ENCODE results near the gene SCYGR4. TPM values are rescaled to one million over a fixed set of nuclear protein-coding genes. Genes with fewer than 3 reads are reported as not detected.

The SCYGR4 gene
- total RNA-seq, 4 donors from 2014 or later: not detected

DNA sequence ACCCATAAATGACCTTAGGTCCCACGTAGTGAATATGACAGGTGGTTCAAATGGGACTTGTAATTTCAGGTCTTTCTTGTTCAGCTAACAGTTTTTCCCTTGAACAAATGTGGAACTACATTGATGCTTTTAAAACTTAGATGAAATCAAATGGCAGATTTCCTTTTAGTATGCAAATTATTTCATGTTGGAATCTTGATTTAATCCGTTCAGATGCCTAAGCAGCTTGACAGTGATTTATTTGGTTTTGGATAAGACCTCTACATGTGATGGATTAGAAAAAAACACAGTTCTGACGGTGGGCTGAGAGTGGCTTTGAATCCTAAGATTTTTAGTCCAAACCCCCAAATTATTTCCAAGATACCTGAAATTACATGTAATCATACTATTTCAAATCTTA, 16.9 kb downstream of the SCYGR4 start:
- Histone ChIP-seq H3K27me3 (no peaks in the 10 kb centered on the region), H3K27ac (no peak overlapping the region), H3K4me3 (no peak overlapping the region), H3K4me1 (no peaks in the 10 kb centered on the region), H3K9me3 (no peaks in the 10 kb centered on the region), H3K36me3 (no peaks in the 10 kb centered on the region)
- in situ Hi-C loops (cut with MboI; ENCODE audit: low sequenced_read_pairs in 4 of 4) (no loop called here), intact Hi-C loops (cut with DNase I; ENCODE audit: low total_unique reads) (no loop called here)
- DNase-seq: no peak
- ATAC-seq: no peak
- no peak for TF ChIP-seq POLR2A (IDR thresholded peaks at IDR 0.05)
- TF ChIP-seq, protein P1, sequence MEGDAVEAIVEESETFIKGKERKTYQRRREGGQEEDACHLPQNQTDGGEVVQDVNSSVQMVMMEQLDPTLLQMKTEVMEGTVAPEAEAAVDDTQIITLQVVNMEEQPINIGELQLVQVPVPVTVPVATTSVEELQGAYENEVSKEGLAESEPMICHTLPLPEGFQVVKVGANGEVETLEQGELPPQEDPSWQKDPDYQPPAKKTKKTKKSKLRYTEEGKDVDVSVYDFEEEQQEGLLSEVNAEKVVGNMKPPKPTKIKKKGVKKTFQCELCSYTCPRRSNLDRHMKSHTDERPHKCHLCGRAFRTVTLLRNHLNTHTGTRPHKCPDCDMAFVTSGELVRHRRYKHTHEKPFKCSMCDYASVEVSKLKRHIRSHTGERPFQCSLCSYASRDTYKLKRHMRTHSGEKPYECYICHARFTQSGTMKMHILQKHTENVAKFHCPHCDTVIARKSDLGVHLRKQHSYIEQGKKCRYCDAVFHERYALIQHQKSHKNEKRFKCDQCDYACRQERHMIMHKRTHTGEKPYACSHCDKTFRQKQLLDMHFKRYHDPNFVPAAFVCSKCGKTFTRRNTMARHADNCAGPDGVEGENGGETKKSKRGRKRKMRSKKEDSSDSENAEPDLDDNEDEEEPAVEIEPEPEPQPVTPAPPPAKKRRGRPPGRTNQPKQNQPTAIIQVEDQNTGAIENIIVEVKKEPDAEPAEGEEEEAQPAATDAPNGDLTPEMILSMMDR (IDR thresholded peaks at IDR 0.05 in 4 of 5, conservative IDR thresholded peaks at IDR 0.05 in 1 of 5): no peak

GRCh38 chr2:227642656-227643055, 25.4 kb downstream of the SCYGR4 start:
- Histone ChIP-seq H3K4me3 (no peak overlapping the region), H3K27me3 (no peaks in the 10 kb centered on the region), H3K9me3 (no peaks in the 10 kb centered on the region), H3K36me3 (no peaks in the 10 kb centered on the region), H3K4me1 (no peaks in the 10 kb centered on the region), H3K27ac (no peak overlapping the region)
- TF ChIP-seq, protein P1 (IDR thresholded peaks at IDR 0.05 in 4 of 5, conservative IDR thresholded peaks at IDR 0.05 in 1 of 5): no peak
- TF ChIP-seq POLR2A (IDR thresholded peaks at IDR 0.05): no peak
- intact Hi-C loops (cut with DNase I; ENCODE audit: low total_unique reads): no loop called here
- ATAC-seq: no peak
- DNase-seq: no peak
- in situ Hi-C loops (cut with MboI; ENCODE audit: low sequenced_read_pairs in 4 of 4): no loop called here

- no peak overlapping the region for H3K4me3 ChIP-seq
- H3K27ac ChIP-seq: no peak overlapping the region
- ATAC-seq (no peak), DNase-seq (no peak)
- no peak for TF ChIP-seq POLR2A (IDR thresholded peaks at IDR 0.05)
- TF ChIP-seq, protein P1 (IDR thresholded peaks at IDR 0.05 in 4 of 5, conservative IDR thresholded peaks at IDR 0.05 in 1 of 5): no peak
- no peaks in the 10 kb centered on the region for H3K4me1 ChIP-seq
- in situ Hi-C loops (cut with MboI; ENCODE audit: low sequenced_read_pairs in 4 of 4) (no loop called here), intact Hi-C loops (cut with DNase I; ENCODE audit: low total_unique reads) (no loop called here)
- H3K27me3 ChIP-seq: no peaks in the 10 kb centered on the region
- H3K36me3 ChIP-seq: no peaks in the 10 kb centered on the region
- no peaks in the 10 kb centered on the region for H3K9me3 ChIP-seq
These were observed 26.8 kb downstream of the SCYGR4 start for GRCh38 chr2:227643990-227644551.

- intact Hi-C loops (cut with DNase I; ENCODE audit: low total_unique reads): no loop called here
- in situ Hi-C loops (cut with MboI; ENCODE audit: low sequenced_read_pairs in 4 of 4): loop anchor here in 1 of 4 donors (10.0 kb wide), 1 partner anchor 111 kb away; no protein-coding TSS in a partner anchor
- no peak for ATAC-seq
- H3K27me3 ChIP-seq: no peaks in the 10 kb centered on the region
- no peak for TF ChIP-seq POLR2A (IDR thresholded peaks at IDR 0.05)
- TF ChIP-seq, protein P1 (IDR thresholded peaks at IDR 0.05 in 4 of 5, conservative IDR thresholded peaks at IDR 0.05 in 1 of 5): no peak
- H3K27ac ChIP-seq: no peak overlapping the region
- no peaks in the 10 kb centered on the region for H3K9me3 ChIP-seq
- no peaks in the 10 kb centered on the region for H3K4me1 ChIP-seq
- DNase-seq: no peak
- H3K36me3 ChIP-seq: no peaks in the 10 kb centered on the region
- no peak overlapping the region for H3K4me3 ChIP-seq
These were observed 36.1 kb downstream of the SCYGR4 start for GRCh38 chr2:227653419-227653818.

DNA sequence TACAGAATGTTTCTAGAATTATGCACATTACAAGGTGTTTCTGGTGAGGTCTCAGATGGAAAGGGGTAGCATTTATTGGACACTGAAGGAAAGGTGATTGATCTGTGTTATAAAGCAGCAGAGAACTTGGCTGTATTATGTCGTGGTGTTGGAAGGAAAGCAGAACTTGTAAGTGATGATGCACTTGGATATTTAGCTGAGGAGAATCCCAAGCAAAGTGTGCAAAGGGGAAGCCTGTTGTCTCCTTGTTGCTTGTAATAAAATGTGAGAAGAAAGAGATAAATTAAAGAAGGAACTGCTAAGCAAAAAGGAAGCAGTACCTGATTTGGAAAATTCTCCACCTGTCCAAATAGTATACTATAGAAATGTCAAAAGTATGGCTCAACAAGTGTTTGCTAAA, 37.1 kb downstream of the SCYGR4 start:
- Histone ChIP-seq H3K4me3 (no peak overlapping the region), H3K27me3 (no peaks in the 10 kb centered on the region), H3K36me3 (no peaks in the 10 kb centered on the region), H3K9me3 (no peaks in the 10 kb centered on the region), H3K4me1 (no peaks in the 10 kb centered on the region), H3K27ac (no peak overlapping the region)
- no peak for TF ChIP-seq POLR2A (IDR thresholded peaks at IDR 0.05)
- TF ChIP-seq, protein P1 (IDR thresholded peaks at IDR 0.05 in 4 of 5, conservative IDR thresholded peaks at IDR 0.05 in 1 of 5): no peak
- in situ Hi-C loops (cut with MboI; ENCODE audit: low sequenced_read_pairs in 4 of 4): loop anchor here in 1 of 4 donors (10.0 kb wide), 1 partner anchor 110 kb away; no protein-coding TSS in a partner anchor
- ATAC-seq (no peak), DNase-seq (no peak)
- intact Hi-C loops (cut with DNase I; ENCODE audit: low total_unique reads): no loop called here
